ENCODE measurements around the gene IFITM10.

The IFITM10 gene

DNA sequence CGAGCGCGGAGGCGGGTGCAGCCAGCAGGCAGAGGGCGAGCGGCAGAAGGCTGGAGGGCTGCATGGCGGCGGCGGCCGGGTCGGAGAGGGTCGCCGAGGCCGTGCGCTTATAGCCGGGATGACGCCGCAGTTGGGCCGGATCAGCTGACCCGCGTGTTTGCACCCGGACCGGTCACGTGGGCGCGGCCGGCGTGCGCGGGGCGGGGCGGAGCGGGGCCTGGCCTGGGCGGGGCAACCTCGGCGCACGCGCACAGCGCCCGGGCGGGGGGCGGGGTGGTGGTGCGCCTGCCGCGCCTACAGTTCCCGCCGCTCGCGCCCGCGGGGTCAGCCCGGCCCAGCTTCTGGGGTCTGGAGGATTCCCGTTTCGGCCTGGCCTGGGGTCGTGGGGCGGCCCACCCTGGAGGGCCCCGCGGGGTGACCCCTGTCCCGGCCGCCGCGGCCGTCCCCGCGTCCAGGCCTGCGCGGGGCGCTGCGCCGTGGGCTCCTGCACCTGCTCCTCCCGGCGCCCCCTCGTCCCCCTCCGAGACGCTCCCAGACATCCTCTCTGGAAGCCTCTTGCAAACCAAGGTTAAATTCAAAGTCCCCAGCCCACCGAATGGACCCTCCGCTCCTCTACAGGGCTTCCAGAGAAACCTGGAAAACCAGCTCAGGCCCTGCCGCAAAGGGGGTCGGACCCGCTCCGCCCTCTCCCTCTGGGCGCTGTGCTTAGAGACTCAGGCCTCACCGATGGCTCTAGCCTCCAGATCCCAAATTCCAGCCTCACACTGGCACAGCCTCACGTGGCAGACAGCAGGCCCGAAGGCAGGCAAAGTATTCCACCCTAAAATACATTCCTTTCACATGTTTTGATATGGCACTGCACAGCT is 13.6 kb upstream of the IFITM10 start, which contains the start of gene CTSD:
Gene CTSD, minus strand, starts transcription at position 132 of the 866 bp plus-strand sequence. Its CDS starts 68 bp downstream, at position 64.
- peak; percentile 64 for DNase-seq (ENCODE audit: low read depth, low spot score)

DNA sequence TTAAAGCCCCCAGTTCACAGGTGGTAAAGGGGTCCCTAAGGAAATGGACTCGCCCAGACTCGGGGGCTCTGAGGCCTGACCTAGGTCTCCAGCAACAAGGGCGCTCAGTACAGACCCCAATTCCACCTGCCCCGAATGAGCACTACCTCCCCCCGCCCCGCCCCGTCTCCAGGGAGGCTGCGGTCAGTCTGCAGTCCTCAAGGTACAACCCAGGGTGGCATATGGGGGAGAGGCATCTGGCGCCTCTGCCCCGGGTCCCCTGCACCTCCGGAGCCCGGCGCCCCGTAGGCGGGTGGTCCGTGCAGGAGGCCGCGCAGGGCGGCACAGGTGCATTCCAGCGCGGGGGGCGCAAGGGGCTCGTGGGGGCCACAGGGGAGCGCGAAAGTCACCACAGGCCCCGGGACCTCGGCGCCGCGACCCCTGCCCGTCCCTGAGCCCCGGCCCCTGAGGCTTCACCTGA is 13.0 kb upstream of the IFITM10 start:
- no peak for DNase-seq (ENCODE audit: low read depth, low spot score)

DNA sequence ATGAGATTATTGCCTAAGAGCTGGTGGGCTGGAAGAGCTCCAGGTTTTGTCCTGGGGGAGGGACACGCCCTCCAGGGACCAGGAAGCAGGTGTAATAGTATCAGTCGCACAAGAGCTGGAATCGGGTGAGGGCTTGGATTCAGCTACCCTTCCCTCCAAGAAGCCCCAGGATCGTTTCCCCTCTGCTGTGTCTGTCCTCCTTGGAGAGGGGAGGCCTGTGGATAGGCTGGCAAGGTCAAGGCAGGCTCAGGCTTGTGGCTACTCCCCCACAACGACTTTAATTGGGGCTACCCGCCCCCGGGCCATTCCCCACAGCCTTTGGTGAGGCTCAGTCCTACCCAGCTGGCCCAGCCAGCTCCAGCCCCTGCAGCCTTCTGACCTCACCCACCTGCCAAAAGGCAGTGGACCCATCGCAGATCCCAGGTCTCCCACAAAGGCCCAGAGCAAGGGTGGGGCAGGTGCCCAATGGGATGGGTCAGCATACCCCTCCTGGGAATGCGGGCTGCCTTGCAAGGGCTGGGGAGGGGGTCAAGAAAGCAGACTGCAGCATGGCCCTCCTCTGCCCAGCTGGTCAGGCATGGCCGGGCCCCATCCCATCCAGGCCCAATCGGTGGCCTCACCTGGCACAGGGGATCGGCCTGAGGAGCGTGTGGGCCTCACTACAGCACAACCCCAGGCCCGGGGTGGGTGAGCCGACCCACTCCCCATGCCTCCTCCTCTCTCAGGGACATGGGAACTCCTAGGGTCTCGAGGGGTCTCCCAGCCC is 12.3 kb upstream of the IFITM10 start:
- DNase-seq (ENCODE audit: low read depth, low spot score) = no peak

DNA sequence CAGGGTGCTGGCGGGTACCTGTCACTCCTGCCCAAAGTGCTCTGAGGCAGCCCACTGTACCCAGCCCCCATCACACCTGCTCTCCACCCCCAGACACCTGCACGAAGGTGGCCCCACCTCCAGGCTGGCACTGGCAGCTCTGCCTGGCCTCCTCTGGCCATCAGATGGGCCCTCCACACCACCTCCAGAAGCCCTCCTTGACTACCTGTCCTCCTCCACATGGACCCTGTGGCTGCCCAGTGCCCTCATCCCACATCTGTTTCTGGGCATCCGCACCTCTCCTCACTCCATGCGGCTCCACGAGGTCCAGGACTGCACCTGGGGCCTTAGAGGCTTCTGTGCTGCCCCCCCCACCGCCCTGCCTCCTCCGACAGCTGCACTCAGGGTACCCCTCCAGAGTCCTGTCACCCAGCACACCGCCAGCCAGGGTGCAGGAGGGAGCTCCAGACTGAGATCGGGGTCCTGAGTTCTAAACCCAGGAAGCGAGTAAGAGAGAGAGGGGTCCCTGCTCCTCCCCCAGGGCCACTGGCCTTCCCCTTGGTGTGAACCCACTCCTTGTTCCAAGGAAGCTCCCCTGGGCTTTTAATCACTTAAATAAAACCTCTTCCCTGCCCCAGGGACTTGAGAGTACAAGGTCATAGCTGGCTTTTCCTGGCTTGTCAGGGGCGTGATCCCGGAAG is 11.6 kb upstream of the IFITM10 start:
- DNase-seq (ENCODE audit: low read depth, low spot score) = no peak

DNA sequence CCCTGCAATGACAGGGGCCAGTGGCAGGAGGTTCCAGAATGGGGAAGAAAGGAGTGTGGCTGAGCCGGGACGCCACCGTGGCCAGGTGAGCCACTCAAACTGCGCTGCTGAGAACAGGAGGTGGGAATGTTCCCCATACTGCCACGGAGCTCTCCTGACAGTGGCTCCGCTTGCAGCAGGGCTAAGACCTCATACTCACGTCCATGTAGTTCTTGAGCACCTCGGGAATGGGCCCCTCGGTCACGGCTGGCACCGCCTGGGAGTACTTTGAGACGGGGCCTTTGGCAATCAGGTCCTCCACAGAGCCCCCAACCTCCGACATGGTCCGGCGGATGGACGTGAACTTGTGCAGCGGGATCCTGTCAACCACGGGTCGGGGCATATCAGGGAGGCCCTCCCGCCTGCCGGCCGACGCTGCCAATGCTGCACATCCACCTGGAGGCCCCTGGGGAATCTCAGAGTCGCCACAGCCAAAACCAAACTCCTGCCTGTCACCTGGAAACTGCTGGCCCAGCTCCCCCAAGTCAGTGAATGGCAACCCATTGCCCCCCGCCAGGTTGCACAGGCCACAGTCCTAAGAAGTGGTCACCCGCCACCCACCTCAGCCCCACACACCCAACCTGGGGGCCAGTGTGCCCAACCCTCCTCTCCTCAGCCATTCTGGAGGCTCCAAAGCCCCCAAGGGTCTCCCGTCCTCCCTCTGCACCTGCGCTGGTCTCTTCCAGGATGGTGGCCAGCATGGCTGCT is 10.9 kb upstream of the IFITM10 start:
- no peak for DNase-seq (ENCODE audit: low read depth, low spot score)

DNA sequence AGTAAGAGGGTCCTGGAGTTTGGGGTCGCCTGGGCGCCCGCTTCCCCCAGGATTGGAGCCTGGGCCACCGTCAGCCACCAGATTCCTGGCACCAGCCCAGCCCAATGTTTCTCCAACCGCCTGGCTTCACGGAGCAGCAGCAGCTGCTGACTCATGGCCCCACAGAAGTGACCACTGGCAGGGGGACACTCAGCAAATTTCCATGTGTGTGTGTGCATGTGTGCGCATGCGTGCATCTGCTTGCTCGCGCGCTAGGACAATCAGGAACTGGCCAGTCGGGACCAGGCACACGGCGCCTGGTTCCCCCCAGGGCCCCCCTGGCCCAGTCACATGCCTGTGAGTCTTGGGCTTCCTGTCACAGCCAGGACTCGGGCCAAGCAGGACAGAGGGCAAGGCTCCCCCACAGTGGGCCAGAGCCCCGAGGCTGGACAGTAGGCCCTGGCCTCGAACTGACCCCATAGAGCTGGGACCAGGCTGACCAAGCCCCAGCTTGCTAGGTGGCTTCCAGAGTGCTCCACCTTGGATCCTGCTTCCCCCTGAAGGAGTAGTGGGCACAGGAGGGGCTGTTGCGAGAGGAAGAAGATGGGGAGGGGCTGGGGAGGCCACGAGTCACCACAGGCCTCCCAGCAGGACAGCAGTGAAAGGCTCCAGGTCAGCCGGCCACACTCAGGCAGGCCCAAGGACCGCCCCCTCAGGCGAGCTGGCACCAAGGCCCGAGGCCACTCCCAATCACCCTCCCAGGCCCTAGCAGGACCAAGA is 10.1 kb upstream of the IFITM10 start:
- DNase-seq (ENCODE audit: low read depth, low spot score) = no peak

DNA sequence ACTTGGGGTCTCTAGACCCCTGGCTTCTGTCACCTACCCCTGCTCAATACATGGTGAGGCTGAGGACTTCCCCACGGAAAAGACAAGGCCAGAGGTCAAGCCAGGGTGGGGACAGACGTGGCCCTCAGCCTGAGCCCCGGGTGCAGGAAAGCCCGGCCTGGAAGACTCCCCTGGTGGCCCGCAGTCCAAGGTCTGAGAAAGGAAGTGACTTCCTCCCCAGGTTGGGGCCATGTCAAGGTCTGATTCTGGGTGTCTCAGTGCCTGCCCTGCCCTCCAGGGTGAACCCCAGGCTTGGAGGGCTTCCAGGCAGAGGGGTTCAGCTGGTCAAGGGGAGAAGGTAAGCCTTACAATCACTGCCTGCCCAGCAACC is 9.4 kb upstream of the IFITM10 start:
- DNase-seq (ENCODE audit: low read depth, low spot score) = no peak

DNA sequence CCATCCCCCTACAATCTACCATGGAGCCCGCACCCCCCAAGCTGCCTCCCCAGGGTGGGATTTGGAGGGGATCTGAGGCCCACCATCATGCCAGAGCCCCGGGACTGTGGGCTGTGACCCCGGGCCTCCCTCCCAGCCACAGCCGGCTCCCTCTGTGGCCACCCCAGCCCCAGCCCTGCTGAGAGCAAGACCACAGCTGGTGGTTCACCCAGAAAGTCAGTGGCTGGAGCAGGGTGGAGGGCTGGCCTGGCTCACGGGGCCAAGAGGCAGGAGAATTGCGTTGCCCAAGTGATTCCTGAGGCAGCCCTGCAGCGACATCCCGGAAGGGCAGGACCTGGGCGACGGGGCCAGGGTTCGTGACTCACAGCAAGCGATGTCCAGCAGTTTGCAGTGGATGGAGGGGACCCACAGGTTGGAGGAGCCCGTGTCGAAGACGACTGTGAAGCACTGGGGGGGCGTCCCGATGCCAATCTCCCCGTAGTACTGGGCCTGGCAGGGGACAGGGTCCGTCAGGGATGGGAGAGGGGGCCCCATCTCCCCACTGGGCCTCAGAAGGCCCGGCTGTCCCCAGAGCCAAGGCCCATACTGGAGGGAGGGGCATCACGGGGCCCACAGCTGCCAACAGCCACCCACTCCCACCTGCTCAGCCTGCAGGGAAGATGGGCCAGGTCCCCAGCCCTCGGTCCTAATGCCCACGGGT is 8.9 kb upstream of the IFITM10 start:
- DNase-seq (ENCODE audit: low read depth, low spot score) = no peak

DNA sequence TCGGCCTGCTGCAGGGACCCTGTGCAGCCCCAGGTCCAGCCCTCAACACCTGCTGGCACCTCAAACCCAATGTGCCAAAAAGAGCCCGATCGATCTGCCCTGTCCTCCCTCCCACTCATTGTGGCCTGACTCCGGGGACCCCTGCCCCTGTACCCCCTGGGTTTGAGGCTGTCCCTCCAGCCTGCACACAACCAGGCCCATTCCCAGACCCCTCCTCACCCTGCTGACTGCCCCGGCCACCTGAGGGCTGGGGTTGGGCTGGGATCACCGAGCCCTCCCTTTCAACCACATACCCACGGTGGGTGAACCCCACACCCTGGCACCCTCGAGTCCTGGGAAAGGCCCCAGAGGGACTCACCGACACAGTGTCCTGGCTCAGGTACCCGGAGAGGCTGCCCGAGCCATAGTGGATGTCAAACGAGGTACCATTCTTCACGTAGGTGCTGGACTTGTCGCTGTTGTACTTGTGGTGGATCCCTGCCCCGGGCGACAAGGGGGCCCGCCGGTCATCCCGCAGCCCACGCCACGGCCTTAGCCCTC is 8.3 kb upstream of the IFITM10 start:
- no peak for DNase-seq (ENCODE audit: low read depth, low spot score)

DNA sequence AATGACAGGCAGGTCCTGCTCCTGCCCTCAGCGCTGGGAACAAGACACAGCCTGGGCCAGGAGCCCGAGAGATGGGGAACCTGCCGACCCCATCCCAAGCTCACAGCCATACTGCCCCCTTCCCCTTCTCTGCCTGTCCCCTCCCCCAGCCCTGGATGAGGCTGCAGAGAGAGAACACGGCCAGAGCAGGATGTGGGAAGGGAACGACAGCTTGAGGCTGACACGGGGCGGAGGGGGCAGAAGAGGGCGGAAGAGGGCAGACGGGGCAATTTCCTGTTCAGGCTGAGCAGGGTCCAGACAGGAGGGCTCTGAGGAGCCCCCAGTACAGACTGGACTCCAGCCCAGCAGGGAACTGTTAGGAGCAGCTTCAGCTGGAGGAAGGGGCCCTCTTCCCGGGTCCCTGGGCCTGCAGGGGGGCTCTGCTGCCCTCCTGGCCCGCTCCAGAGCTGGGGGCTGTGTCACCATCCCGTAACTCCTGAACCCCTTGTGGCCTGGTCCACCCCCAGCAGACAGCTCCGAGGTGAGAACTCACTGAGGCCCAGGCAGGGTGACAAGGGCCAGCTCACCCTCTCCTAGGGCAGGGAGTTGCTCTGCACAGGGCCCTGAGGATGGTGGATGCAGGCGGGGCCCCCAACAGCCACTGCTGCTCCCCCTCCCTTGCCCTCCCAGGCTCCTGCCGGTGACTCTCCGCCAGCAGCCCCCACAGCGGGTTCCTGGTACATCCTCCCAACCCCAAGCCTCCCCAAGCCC is 7.6 kb upstream of the IFITM10 start:
- DNase-seq (ENCODE audit: low read depth, low spot score) = no peak

DNA sequence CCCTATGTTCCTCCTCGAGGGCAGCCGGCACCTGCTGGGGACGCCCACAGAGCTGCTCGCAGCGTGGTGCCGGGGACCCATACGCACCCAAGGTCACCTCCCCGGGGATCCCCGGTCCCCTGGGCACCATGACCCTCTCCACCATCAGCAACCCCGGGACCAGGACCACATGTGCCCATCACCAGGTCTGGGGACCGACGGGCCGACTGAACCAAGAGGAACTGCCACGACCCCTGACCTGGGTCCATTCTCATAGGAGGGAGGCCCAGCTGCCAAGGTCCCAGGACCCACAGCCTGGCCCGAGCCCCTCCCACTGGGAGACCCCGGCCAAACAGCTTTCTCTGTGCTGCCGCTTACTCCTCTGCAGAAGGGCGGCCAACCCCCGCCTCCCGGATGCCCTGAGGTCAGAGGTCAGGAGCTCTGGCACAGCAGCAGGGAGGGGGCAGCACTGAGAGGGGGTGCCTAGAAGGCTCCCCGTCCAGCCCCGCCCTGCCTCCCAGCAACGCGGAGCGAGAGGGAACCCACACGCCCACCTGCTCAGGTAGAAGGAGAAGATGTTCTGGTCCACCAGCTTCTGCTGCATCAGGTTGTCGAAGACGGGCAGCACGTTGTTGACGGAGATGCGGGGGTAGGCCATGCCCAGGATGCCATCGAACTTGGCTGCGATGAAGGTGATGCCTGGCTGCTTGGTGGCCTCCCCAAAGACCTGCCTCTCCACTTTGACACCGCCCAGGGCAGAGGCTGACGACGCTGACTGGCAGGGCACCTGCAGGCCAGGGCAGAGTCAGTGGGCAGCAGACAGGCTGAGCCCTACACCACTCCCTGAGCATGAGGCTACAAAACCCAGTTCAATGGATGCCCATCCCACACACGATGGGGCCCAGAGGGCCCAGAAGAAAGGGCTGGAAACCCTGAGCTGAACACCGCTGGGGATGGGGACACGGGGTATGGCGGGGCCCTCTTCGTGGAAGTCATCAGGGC is 6.7 kb upstream of the IFITM10 start:
- no peak for DNase-seq (ENCODE audit: low read depth, low spot score)

DNA sequence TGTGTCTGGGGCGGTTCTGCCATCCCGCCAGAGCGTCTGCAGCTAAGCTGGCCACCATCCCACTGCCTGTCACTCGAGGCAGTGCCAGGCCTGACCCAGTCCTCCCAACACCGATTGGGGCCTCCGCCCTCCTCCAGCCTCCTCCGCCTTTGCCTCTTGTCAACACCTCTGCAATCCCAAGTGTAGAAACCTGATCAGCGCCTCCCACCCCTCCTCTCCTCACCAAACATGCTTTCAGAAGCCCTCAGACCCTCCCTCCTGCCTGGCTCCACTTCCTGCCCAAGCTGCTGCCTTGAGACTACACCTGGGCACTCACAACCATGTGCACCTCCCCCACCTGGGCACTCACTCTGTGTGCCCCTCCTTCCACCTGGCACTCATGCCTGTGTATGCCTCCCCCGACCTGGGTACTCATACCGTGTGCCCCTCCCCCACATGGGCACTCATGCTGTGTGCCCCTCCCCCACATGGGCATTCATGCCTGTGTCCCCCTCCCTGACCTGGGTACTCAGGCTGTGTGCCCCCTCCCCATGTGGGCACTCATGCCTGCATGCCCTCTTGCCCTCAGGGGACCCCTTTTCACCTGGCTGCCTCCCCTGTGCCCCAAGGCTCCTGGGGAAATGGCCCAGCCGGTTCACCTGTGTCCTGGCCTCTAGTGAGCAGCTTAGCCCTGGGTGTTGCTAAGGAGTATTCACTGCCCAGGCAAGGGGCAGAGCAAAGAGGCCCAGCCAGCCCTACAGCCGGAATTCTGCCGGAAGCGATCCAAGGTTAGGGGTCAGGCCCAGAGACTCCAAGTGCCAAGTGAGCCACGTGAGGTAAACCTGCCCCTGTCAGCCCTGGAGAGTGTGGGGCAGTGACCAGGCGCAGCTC is 5.5 kb upstream of the IFITM10 start:
- DNase-seq (ENCODE audit: low read depth, low spot score) = no peak

DNA sequence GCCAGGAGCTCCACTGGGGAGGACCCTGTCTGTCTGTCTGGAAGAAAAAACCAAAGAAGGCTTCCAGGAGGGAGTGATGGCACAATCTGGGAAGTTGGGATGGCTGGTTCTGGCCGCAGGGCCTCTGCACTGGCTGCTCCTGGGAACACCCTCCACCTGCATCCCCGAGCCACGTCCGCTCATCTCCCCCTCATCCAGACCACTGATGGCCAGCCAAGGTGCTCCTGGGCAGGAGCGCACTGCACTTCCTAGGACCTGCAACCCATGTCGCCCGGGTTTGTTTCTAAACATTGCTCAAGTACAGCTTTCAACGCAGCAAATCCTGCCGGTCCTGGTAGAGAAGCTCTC is 4.9 kb upstream of the IFITM10 start:
- DNase-seq (ENCODE audit: low read depth, low spot score) = no peak

DNA sequence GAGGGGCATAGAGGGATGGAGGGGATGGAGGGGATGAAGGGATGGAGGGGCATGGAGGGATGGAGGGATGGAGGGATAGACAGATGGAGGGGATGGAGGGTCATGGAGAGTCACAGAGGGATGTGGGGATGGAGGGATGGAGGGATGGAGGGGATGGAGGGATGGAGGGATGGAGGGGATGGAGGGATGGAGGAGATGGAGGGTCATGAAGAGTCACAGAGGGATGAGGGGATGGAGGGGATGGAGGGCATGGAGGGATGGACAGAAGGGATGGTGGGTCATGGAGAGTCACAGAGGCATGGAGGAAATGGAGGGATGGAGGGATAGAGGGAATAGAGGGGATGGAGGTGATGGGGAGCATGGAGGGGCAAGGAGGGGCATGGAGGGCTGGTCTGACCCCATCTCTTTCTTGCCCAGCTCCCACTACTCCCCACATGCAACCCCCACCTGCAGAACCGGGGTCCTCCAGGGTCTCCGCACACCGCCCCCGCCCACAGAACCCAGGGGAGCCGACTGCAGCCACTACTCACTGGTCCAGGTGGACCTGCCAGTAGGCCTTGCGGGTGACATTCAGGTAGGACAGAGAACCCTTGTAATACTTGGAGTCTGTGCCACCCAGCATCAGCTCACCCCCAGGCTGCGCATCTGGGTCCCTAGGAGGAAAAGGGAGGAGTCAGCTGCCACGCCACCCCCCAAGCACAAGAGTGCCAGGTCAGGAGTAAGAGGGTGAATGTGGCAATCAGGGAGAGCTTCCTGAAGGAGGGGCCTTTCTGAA is 4.2 kb upstream of the IFITM10 start:
- DNase-seq (ENCODE audit: low read depth, low spot score) = no peak

DNA sequence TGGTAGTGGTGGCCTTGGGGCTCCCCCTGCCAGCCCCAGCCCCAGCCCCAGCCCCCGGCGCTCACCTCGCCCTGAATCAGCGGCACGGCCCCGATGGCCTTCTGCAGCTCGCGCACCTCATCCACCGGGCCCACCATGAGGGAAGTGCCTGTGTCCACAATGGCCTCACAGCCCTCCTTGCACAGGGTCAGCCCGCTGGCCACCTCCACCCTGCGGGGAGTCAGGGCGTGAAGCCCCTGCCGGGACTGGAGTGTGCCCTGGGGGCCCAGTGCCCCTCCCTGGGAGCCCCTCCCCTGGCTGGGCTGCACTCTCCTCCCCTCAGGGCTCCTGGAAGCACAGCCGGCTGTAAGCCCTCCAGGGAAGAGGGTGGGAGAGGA is 3.5 kb upstream of the IFITM10 start:
- no peak for DNase-seq (ENCODE audit: low read depth, low spot score)

DNA sequence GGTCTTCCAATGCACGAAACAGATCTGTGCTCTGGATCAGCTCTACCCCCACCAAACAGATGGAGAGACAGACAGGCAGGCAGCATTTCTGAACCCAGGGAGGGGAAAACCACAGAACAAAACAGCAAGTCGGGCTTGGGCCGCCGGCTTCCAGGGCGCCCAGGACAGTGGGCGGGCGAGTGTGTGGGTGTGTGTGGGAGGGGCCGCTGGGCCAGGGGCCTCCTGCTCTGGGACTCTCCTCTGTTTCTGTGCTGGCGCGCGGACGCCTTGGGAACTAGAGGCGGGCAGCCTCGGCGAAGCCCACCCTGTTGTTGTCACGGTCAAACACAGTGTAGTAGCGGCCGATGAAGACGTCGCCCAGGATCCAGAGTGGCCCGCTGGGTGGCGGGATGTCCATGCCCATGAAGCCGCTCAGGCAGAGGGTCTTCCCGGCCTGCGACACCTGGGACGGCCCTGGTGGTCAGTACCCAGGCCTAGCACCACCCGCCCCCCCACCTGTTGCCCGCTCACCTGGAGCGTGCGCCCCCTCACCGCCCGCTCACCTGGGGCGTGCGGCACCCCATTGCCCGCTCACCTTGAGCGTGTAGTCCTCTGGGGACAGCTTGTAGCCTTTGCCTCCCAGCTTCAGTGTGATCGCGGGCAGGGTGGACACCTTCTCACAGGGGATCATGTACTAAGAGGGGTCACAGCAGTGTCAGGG is 3.0 kb upstream of the IFITM10 start:
- no peak for DNase-seq (ENCODE audit: low read depth, low spot score)
